ENCODE results near the gene GREB1L.
"Not testable (repeated sequence)": the region's sequence is repeated elsewhere in the genome, so short reads cannot be mapped to it uniquely, and the experiment has no call there.

Gene GREB1L

GRCh38 chr18:21364471-21364870, 122.4 kb downstream of the GREB1L start:
- TF ChIP-seq CTCF (IDR thresholded peaks at IDR 0.05; ENCODE audit: low read depth, low read length): no peak
- H3K4me3 ChIP-seq (ENCODE audit: low read depth, low read length): no peak overlapping the region
- no peaks in the 10 kb centered on the region for H3K4me1 ChIP-seq

GRCh38 chr18:21366896-21367295, 124.9 kb downstream of the GREB1L start:
- H3K4me1 ChIP-seq: no peaks in the 10 kb centered on the region
- TF ChIP-seq CTCF (IDR thresholded peaks at IDR 0.05; ENCODE audit: low read depth, low read length): no peak
- no peaks in the 10 kb centered on the region for H3K9me3 ChIP-seq
- H3K36me3 ChIP-seq: no peaks in the 10 kb centered on the region
- no peak overlapping the region for H3K4me3 ChIP-seq (ENCODE audit: low read depth, low read length)
- no peak for DNase-seq
- no peaks in the 10 kb centered on the region for H3K27me3 ChIP-seq

More at GRCh38 chr18:21364471-21364870, 122.4 kb downstream of the GREB1L start:
- H3K27me3 ChIP-seq: no peaks in the 10 kb centered on the region
- no peak for DNase-seq
- H3K9me3 ChIP-seq: no peaks in the 10 kb centered on the region
- no peaks in the 10 kb centered on the region for H3K36me3 ChIP-seq

- Histone ChIP-seq H3K36me3 (no peaks in the 10 kb centered on the region), H3K27me3 (no peaks in the 10 kb centered on the region), H3K4me1 (no peaks in the 10 kb centered on the region), H3K4me3 (ENCODE audit: low read depth, low read length) (no peak overlapping the region), H3K9me3 (no peaks in the 10 kb centered on the region)
- DNase-seq: no peak
- TF ChIP-seq CTCF (IDR thresholded peaks at IDR 0.05; ENCODE audit: low read depth, low read length): no peak
Measured at GRCh38 chr18:21369146-21369545, 127.1 kb downstream of the GREB1L start.

GRCh38 chr18:21369597-21369996, 127.6 kb downstream of the GREB1L start:
- H3K9me3 ChIP-seq, H3K27me3 ChIP-seq: not testable (repeated sequence)

GRCh38 chr18:21383031-21383430, 141.0 kb downstream of the GREB1L start:
- H3K4me3 ChIP-seq (ENCODE audit: low read depth, low read length): no peak overlapping the region
- no peaks in the 10 kb centered on the region for H3K27me3 ChIP-seq
- H3K9me3 ChIP-seq: no peaks in the 10 kb centered on the region
- no peak for DNase-seq
- TF ChIP-seq CTCF (IDR thresholded peaks at IDR 0.05; ENCODE audit: low read depth, low read length): no peak
- H3K36me3 ChIP-seq: no peaks in the 10 kb centered on the region
- no peaks in the 10 kb centered on the region for H3K4me1 ChIP-seq

More at GRCh38 chr18:21369597-21369996, 127.6 kb downstream of the GREB1L start:
- H3K4me3 ChIP-seq (ENCODE audit: low read depth, low read length); H3K4me1 ChIP-seq; H3K36me3 ChIP-seq; DNase-seq: not testable (repeated sequence)

- DNase-seq: no peak
- Histone ChIP-seq H3K9me3 (no peaks in the 10 kb centered on the region), H3K27me3 (no peaks in the 10 kb centered on the region), H3K4me1 (no peaks in the 10 kb centered on the region), H3K36me3 (no peaks in the 10 kb centered on the region), H3K4me3 (ENCODE audit: low read depth, low read length) (no peak overlapping the region)
- no peak for TF ChIP-seq CTCF (IDR thresholded peaks at IDR 0.05; ENCODE audit: low read depth, low read length)
Measured at GRCh38 chr18:21386523-21387240, 144.7 kb downstream of the GREB1L start.

Data from BE2C (cell line).